Transverse colon (tissue), 4 donors: ENCODE results near the gene SETD3. TPM values are rescaled to one million over a fixed set of nuclear protein-coding genes. Genes with fewer than 3 reads are reported as not detected.

Source experiments
- DNase-seq: peaks from one replicate; pipeline ENCODE4 v3.0.0-alpha.2; 2019
- H3K27ac ChIP-seq, 4 donors: fragments of 200-600 bp; sonication (generic); 2 replicates each; pipeline ENCODE4 v1.5.1; 2016 to 2018; ENCODE audit warnings: inconsistent platforms in 4 of 4
- H3K27me3 ChIP-seq: fragments of 200-600 bp; sonication (generic); 2 replicates; pipeline ENCODE4 v1.5.1; 2017; ENCODE audit warnings: inconsistent platforms
- H3K36me3 ChIP-seq, 4 donors: fragments of 200-600 bp; sonication (generic); 2 replicates each; pipeline ENCODE4 v1.5.1; 2017 to 2019; ENCODE audit warnings: inconsistent platforms in 4 of 4
- H3K4me1 ChIP-seq, 4 donors: fragments of 200-600 bp; sonication (generic); 2 replicates each; pipeline ENCODE4 v1.5.1; 2017 to 2020; ENCODE audit warnings: inconsistent platforms in 4 of 4
- H3K4me3 ChIP-seq, 4 donors: fragments of 200-600 bp; sonication (generic); 1 replicate in 1 of 4; 2 replicates in 3 of 4; pipeline versions ENCODE4 v1.5.1 to v1.6.1; 2017 to 2019; ENCODE audit warnings: inconsistent platforms in 4 of 4
- H3K9me3 ChIP-seq, 2 donors: fragments of 200-600 bp; sonication (generic); 2 replicates each; pipeline ENCODE4 v1.5.1; 2017 to 2019; ENCODE audit warnings: inconsistent platforms in 2 of 2
- EP300 ChIP-seq: sonication (generic); formaldehyde crosslinking; IDR thresholded peaks from one replicate; pipeline ENCODE4 v1.6.1; 2017; ENCODE audit warnings: antibody characterized with exemption, low read depth
- POLR2A ChIP-seq: fragments of 450-650 bp; IDR thresholded peaks from one replicate; pipeline ENCODE4 v1.6.1; 2016; ENCODE audit warnings: antibody characterized with exemption, mild to moderate bottlenecking, moderate library complexity
- POLR2AphosphoS5 ChIP-seq, 3 donors: sonication (generic); formaldehyde crosslinking; IDR thresholded peaks; one replicate each; pipeline ENCODE4 v1.6.1; 2016; ENCODE audit warnings: antibody characterized with exemption in 3 of 3
- WGBS, 2 donors: methylation state at CpG; one replicate each; pipeline ENCODE4 v1.1.5; 2018; ENCODE audit warnings: low coverage in 1 of 2; 5-methylcytosine and 5-hydroxymethylcytosine counted together
- in situ Hi-C, 4 donors: fragments of 200-750 bp; cut with MboI; loops; one replicate each; pipeline versions ENCODE4 v1.15.0 to v1.15.1; 2017; ENCODE audit warnings: low sequenced_read_pairs in 3 of 4, low pct_ligation_motif_present in 1 of 4, low pct_unique_long_range_greater_than_20kb in 1 of 4
- intact Hi-C: fragments of 100-400 bp; cut with DNase I; formaldehyde crosslinking; loops from one replicate; pipeline ENCODE4 v1.15.1; 2023; ENCODE audit warnings: low total_unique reads
- total RNA-seq, 4 donors: library from RNA; depleted of rRNA; stranded (reverse); fragments of >200 nt; gene quantifications; one replicate each; pipeline ENCODE4 v1.1.0, GENCODE V29; 2016
- TF ChIP-seq, protein P1 (sequence below), 5 experiments: fragments of 200-600 bp in 3 of 5; fragments of 450-650 bp in 2 of 5; sonication (generic) in 3 of 5; IDR thresholded peaks; 1 replicate in 2 of 5; 2 replicates in 3 of 5; pipeline ENCODE4 v1.5.1; 2016 to 2017; ENCODE audit warnings: antibody characterized with exemption in 5 of 5, inconsistent platforms in 3 of 5, mild to moderate bottlenecking in 2 of 5, moderate library complexity in 1 of 5

SETD3 gene
- total RNA-seq, 4 donors from 2014 or later = 50.1 to 224 (median 68.8) TPM

GRCh38 chr14:99503848-99504453 is 23.3 kb upstream of the SETD3 start:
- intact Hi-C loops = no loop called here
- in situ Hi-C loops = loop anchor here in 1 of 4 donors (25.0 kb wide), 1 partner anchor 108 kb away; the partner anchor contains the start of gene CCDC85C
- WGBS, 2 donors = 89 to 92% methylated on average over 1 to 4 of the region's 4 CpGs
- H3K4me3 ChIP-seq = no peak overlapping the region
- no peak for DNase-seq
- TF ChIP-seq POLR2AphosphoS5 (IDR thresholded peaks at IDR 0.05) = no peak
- no peak for TF ChIP-seq EP300
- TF ChIP-seq, protein P1, sequence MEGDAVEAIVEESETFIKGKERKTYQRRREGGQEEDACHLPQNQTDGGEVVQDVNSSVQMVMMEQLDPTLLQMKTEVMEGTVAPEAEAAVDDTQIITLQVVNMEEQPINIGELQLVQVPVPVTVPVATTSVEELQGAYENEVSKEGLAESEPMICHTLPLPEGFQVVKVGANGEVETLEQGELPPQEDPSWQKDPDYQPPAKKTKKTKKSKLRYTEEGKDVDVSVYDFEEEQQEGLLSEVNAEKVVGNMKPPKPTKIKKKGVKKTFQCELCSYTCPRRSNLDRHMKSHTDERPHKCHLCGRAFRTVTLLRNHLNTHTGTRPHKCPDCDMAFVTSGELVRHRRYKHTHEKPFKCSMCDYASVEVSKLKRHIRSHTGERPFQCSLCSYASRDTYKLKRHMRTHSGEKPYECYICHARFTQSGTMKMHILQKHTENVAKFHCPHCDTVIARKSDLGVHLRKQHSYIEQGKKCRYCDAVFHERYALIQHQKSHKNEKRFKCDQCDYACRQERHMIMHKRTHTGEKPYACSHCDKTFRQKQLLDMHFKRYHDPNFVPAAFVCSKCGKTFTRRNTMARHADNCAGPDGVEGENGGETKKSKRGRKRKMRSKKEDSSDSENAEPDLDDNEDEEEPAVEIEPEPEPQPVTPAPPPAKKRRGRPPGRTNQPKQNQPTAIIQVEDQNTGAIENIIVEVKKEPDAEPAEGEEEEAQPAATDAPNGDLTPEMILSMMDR (IDR thresholded peaks at IDR 0.05) = no peak
- no peak for TF ChIP-seq POLR2A
- H3K9me3 ChIP-seq = no peaks in the 10 kb centered on the region
- H3K27me3 ChIP-seq = no peaks in the 10 kb centered on the region
- peaks cover 0 to 78% (median 38%) of the 10 kb centered on the region in 4 donors for H3K36me3 ChIP-seq
- no peaks in the 10 kb centered on the region for H3K4me1 ChIP-seq
- no peak overlapping the region for H3K27ac ChIP-seq

- Histone ChIP-seq H3K9me3 (no peaks in the 10 kb centered on the region), H3K4me3 (no peak overlapping the region), H3K27ac (no peak overlapping the region), H3K36me3 (peaks cover 0 to 79% (median 37%) of the 10 kb centered on the region in 4 donors), H3K27me3 (no peaks in the 10 kb centered on the region), H3K4me1 (no peaks in the 10 kb centered on the region)
- TF ChIP-seq POLR2A (no peak), EP300 (no peak), POLR2AphosphoS5 (IDR thresholded peaks at IDR 0.05) (no peak)
- TF ChIP-seq, protein P1 (IDR thresholded peaks at IDR 0.05) = no peak
- intact Hi-C loops = no loop called here
- DNase-seq = no peak
- 77 to 82% methylated on average over 5 to 14 of the region's 14 CpGs for WGBS, 2 donors
- in situ Hi-C loops = loop anchor here in 1 of 4 donors (25.0 kb wide), 1 partner anchor 109 kb away; the partner anchor contains the start of gene CCDC85C
Measured at GRCh38 chr14:99502989-99503421, 22.3 kb upstream of the SETD3 start.

GRCh38 chr14:99497894-99498293 is 17.2 kb upstream of the SETD3 start:
- Histone ChIP-seq H3K36me3 (peaks cover 0 to 74% (median 36%) of the 10 kb centered on the region in 4 donors), H3K9me3 (no peaks in the 10 kb centered on the region), H3K27me3 (no peaks in the 10 kb centered on the region), H3K4me3 (no peak overlapping the region), H3K4me1 (no peaks in the 10 kb centered on the region), H3K27ac (no peak overlapping the region)
- WGBS, 2 donors = 93% methylated on average over 3 of the region's 3 CpGs; no CpG with 5 or more reads in 1 of the 2 donors
- intact Hi-C loops (no loop called here), in situ Hi-C loops (no loop called here)
- TF ChIP-seq POLR2A = no peak
- no peak for TF ChIP-seq EP300
- TF ChIP-seq, protein P1 (IDR thresholded peaks at IDR 0.05) = no peak
- TF ChIP-seq POLR2AphosphoS5 (IDR thresholded peaks at IDR 0.05) = no peak
- DNase-seq = no peak

GRCh38 chr14:99497341-99497740 is 16.7 kb upstream of the SETD3 start:
- Histone ChIP-seq H3K4me3 (no peak overlapping the region), H3K27me3 (no peaks in the 10 kb centered on the region), H3K36me3 (peaks cover 0 to 72% (median 35%) of the 10 kb centered on the region in 4 donors), H3K4me1 (no peaks in the 10 kb centered on the region), H3K27ac (no peak overlapping the region), H3K9me3 (no peaks in the 10 kb centered on the region)
- in situ Hi-C loops (no loop called here), intact Hi-C loops (no loop called here)
- DNase-seq = no peak
- whole genome bisulfite sequencing, 2 donors = 91 to 92% methylated on average over 2 of the region's 2 CpGs
- TF ChIP-seq POLR2A (no peak), EP300 (no peak), POLR2AphosphoS5 (IDR thresholded peaks at IDR 0.05) (no peak)
- TF ChIP-seq, protein P1 (IDR thresholded peaks at IDR 0.05) = no peak
